Left ventricle myocardium inferior (tissue), 1 donor: Measurements from ENCODE around the gene HMGB1. TPM values are rescaled to one million over a fixed set of nuclear protein-coding genes. Genes with fewer than 3 reads are reported as not detected.
"Not testable (repeated sequence)": the region's sequence is repeated elsewhere in the genome, so short reads cannot be mapped to it uniquely, and the experiment has no call there.

Source experiments
- DNase-seq: peaks from one replicate; pipeline ENCODE4 v3.0.0-alpha.2; 2020
- H3K27ac ChIP-seq: fragments of 200-600 bp; replicated peaks from 2 replicates; pipeline ENCODE4 v1.8.0; 2021
- H3K27me3 ChIP-seq: fragments of 200-600 bp; 2 replicates; pipeline ENCODE4 v1.8.0; 2021; ENCODE audit warnings: low read depth
- H3K36me3 ChIP-seq: fragments of 200-600 bp; 2 replicates; pipeline ENCODE4 v1.8.0; 2021
- H3K4me1 ChIP-seq: fragments of 200-600 bp; 2 replicates; pipeline ENCODE4 v1.8.0; 2021
- H3K4me3 ChIP-seq: fragments of 200-600 bp; 2 replicates; pipeline ENCODE4 v1.8.0; 2021; ENCODE audit warnings: mild to moderate bottlenecking, moderate library complexity
- H3K9me3 ChIP-seq: fragments of 200-600 bp; replicated peaks from 2 replicates; pipeline ENCODE4 v1.8.0; 2021
- CTCF ChIP-seq: fragments of 200-600 bp; IDR thresholded peaks from 2 replicates; pipeline ENCODE4 v1.8.0; 2021; ENCODE audit warnings: antibody characterized with exemption, mild to moderate bottlenecking, borderline replicate concordance
- intact Hi-C: fragments of 100-400 bp; cut with micrococcal nuclease; formaldehyde crosslinking; loops from one replicate; pipeline ENCODE4 v1.11.0; 2022
- total RNA-seq: library from RNA; stranded (reverse); fragmentation: NEBNext Ultra II Directional; extraction: Animal tissue kit (Norgen Biotek cat#: 25700); gene quantifications from one replicate; pipeline ENCODE4 v1.2.1, GENCODE V29; 2021
- donor health status: DM: no; HTN: yes; CAD: no; lungs with severe emphysema.

The HMGB1 gene
- total RNA-seq, 1 donor from 2014 or later = 161 TPM

- H3K27ac ChIP-seq = no peak overlapping the region
- intact Hi-C loops = no loop called here
- no peak for TF ChIP-seq CTCF
Measured at GRCh38 chr13:30456290-30456689, 9.4 kb downstream of the HMGB1 start.

GRCh38 chr13:30454991-30455390, 10.7 kb downstream of the HMGB1 start:
- H3K4me1 ChIP-seq = no peaks in the 10 kb centered on the region
- peaks cover 17% of the 10 kb centered on the region for H3K36me3 ChIP-seq
- no peak for TF ChIP-seq CTCF
- DNase-seq = no peak
- intact Hi-C loops = no loop called here
- no peaks in the 10 kb centered on the region for H3K9me3 ChIP-seq
- H3K27ac ChIP-seq = no peak overlapping the region
- no peak overlapping the region for H3K4me3 ChIP-seq
- no peaks in the 10 kb centered on the region for H3K27me3 ChIP-seq

More at GRCh38 chr13:30456290-30456689, 9.4 kb downstream of the HMGB1 start:
- DNase-seq = no peak
- H3K9me3 ChIP-seq = no peaks in the 10 kb centered on the region
- peaks cover under 1% of the 10 kb centered on the region for H3K4me1 ChIP-seq
- H3K27me3 ChIP-seq = no peaks in the 10 kb centered on the region
- no peak overlapping the region for H3K4me3 ChIP-seq
- H3K36me3 ChIP-seq = peaks cover 17% of the 10 kb centered on the region

GRCh38 chr13:30453727-30454126, 12.0 kb downstream of the HMGB1 start:
- Histone ChIP-seq H3K27ac (no peak overlapping the region), H3K4me1 (no peaks in the 10 kb centered on the region), H3K27me3 (no peaks in the 10 kb centered on the region), H3K9me3 (no peaks in the 10 kb centered on the region), H3K4me3 (no peak overlapping the region), H3K36me3 (peaks cover 4% of the 10 kb centered on the region)
- no peak for TF ChIP-seq CTCF
- DNase-seq = no peak
- intact Hi-C loops = no loop called here

- H3K4me1 ChIP-seq, H3K4me3 ChIP-seq, intact Hi-C loops, H3K36me3 ChIP-seq, H3K27ac ChIP-seq, DNase-seq, H3K27me3 ChIP-seq, H3K9me3 ChIP-seq: not testable (repeated sequence)
Measured at GRCh38 chr13:30451476-30451875, 14.3 kb downstream of the HMGB1 start.

GRCh38 chr13:30450066-30450465, 15.7 kb downstream of the HMGB1 start:
- TF ChIP-seq CTCF = no peak
- Histone ChIP-seq H3K9me3 (no peaks in the 10 kb centered on the region), H3K36me3 (no peaks in the 10 kb centered on the region), H3K4me1 (peaks cover 15% of the 10 kb centered on the region), H3K27ac (no peak overlapping the region), H3K4me3 (no peak overlapping the region), H3K27me3 (no peaks in the 10 kb centered on the region)
- no peak for DNase-seq
- intact Hi-C loops = no loop called here

- no peak for DNase-seq
- intact Hi-C loops = no loop called here
- H3K27ac ChIP-seq = no peak overlapping the region
- H3K4me1 ChIP-seq = peaks cover 17% of the 10 kb centered on the region
- no peaks in the 10 kb centered on the region for H3K27me3 ChIP-seq
- no peaks in the 10 kb centered on the region for H3K36me3 ChIP-seq
- H3K4me3 ChIP-seq = no peak overlapping the region
- TF ChIP-seq CTCF = no peak
- no peaks in the 10 kb centered on the region for H3K9me3 ChIP-seq
Measured at GRCh38 chr13:30448441-30448840, 17.3 kb downstream of the HMGB1 start.
